Mucosa of rectum (tissue), 2 donors: Measurements from ENCODE around the gene NUCB1.
"Not testable (repeated sequence)": the region's sequence is repeated elsewhere in the genome, so short reads cannot be mapped to it uniquely, and the experiment has no call there.

Source experiments
- H3K27ac ChIP-seq, 2 donors: one replicate each; pipeline ENCODE4 v1.7.0; 2013; ENCODE audit warnings: inconsistent platforms in 2 of 2, low read depth in 2 of 2, low read length in 2 of 2
- H3K27me3 ChIP-seq, 2 donors: one replicate each; pipeline ENCODE4 v1.7.0; 2013; ENCODE audit warnings: low read length in 2 of 2; ENCODE audit not compliant: control insufficient read depth in 2 of 2, insufficient read depth in 2 of 2
- H3K36me3 ChIP-seq, 2 donors: one replicate each; pipeline ENCODE4 v1.7.0; 2013; ENCODE audit warnings: low read length in 2 of 2; ENCODE audit not compliant: control insufficient read depth in 2 of 2, insufficient read depth in 2 of 2
- H3K4me1 ChIP-seq, 2 donors: one replicate each; pipeline ENCODE4 v1.7.0; 2013; ENCODE audit warnings: low read length in 2 of 2, mild to moderate bottlenecking in 1 of 2; ENCODE audit not compliant: control insufficient read depth in 2 of 2, insufficient read depth in 2 of 2
- H3K4me3 ChIP-seq, 2 donors: one replicate each; pipeline ENCODE4 v1.7.0; 2013; ENCODE audit warnings: low read length in 2 of 2
- H3K9ac ChIP-seq, 2 donors: one replicate each; pipeline ENCODE4 v1.7.0; 2013; ENCODE audit warnings: low read length in 2 of 2, low read depth in 1 of 2, mild to moderate bottlenecking in 1 of 2
- H3K9me3 ChIP-seq, 2 donors: one replicate each; pipeline ENCODE4 v1.7.0; 2013; ENCODE audit warnings: low read length in 2 of 2; ENCODE audit not compliant: control insufficient read depth in 2 of 2
- donor health status: healthy.
- donor health status: Normal muscosa, but diverticular disease.

The NUCB1 gene

DNA sequence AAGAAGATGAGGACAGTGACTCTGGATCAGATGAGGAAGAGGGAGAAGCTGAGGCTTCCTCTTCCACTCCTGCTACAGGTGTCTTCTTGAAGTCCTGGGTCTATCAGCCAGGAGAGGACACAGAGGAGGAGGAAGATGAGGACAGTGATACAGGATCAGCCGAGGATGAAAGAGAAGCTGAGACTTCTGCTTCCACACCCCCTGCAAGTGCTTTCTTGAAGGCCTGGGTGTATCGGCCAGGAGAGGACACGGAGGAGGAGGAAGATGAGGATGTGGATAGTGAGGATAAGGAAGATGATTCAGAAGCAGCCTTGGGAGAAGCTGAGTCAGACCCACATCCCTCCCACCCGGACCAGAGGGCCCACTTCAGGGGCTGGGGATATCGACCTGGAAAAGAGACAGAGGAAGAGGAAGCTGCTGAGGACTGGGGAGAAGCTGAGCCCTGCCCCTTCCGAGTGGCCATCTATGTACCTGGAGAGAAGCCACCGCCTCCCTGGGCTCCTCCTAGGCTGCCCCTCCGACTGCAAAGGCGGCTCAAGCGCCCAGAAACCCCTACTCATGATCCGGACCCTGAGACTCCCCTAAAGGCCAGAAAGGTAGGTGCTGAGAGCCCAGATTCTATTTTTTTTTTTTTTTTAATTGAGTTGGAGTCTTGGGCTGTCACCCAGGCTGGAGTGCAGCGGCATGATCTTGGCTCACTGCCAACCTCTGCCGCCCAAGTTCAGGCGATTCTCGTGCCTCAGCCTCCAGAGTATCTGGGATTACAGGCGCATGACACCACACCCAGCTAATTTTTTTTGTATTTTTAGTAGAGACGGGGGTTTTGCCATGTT is 25.6 kb upstream of the NUCB1 start:
- Histone ChIP-seq H3K27me3 (no peaks in the 10 kb centered on the region), H3K9me3 (no peaks in the 10 kb centered on the region), H3K27ac (peak overlapping the region; percentile 99 to 100), H3K4me1 (peaks cover 26 to 31% of the 10 kb centered on the region in 2 donors), H3K4me3 (peak overlapping the region; percentile 90 to 100), H3K36me3 (peaks cover 14 to 28% of the 10 kb centered on the region in 2 donors), H3K9ac (peak overlapping the region; percentile 99 to 100)

DNA sequence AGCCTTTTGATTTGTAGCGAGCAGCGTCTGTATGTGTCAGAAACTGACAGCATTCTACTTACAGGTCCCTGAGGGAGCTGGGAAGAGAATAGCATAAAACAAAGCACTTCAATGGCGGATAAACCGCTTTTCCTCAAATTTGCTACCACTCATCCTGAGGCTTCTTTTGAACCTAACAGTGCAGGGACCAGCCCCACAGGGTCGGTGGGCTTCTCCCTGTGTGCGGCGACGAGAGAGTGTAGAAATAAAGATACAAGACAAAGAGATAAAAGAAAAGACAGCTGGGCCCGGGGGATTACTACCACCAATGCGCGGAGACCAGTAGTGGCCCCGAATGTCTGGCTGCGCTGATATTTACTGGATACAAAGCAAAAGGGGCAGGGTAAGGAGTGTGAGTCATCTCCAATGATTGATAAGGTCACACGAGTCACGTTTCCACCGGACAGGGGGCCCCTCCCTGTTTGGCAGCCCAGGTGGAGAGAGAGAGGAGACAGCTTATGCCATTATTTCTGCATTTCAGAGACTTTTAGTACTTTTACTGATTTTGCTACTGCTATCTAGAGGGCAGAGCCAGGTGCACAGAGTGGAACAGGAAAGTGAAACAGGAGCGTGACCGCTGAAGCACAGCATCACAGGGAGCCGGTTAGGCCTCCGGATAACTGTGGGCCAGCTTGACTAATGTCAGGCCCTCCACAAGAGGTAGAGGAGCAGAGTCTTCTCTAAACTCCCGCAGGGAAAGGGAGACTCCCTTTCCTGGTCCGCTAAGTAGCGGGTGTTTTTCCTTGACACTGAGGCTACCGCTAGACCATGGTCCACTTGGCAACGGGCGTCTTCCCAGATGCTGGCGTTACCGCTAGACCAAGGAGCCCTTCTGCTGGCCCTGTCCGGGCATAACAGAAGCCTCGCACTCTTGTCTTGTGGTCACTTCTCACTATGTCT is 23.8 kb upstream of the NUCB1 start:
- not testable (repeated sequence) for H3K27me3 ChIP-seq, H3K9me3 ChIP-seq
- Histone ChIP-seq H3K4me1 (peaks cover 26 to 31% of the 10 kb centered on the region in 2 donors), H3K27ac (peak overlapping the region; percentile 99 to 100), H3K4me3 (peak overlapping the region in 1 of 2 donors; percentile 45), H3K9ac (peak overlapping the region; percentile 38 to 99), H3K36me3 (peaks cover 14 to 28% of the 10 kb centered on the region in 2 donors)

DNA sequence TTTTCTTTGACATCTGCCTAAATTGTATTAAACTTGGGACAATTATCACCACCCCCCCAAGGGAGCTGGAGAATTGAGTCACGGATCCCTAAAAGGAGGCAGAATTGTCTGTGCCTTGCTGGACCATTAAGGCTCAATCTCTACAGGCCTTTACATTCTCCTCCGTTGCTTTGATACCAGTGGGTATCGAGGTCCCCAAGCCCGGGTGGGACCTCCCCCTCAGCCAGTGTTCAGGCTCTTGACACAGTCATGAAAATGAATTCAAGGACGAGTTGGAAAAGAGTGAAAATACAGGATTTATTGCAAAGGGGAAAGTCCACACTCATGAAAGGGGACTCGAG is 22.3 kb upstream of the NUCB1 start:
- Histone ChIP-seq H3K9me3 (no peaks in the 10 kb centered on the region), H3K36me3 (peaks cover 14 to 28% of the 10 kb centered on the region in 2 donors), H3K4me3 (no peak overlapping the region), H3K9ac (no peak overlapping the region), H3K4me1 (peaks cover 26 to 31% of the 10 kb centered on the region in 2 donors), H3K27ac (no peak overlapping the region), H3K27me3 (no peaks in the 10 kb centered on the region)

DNA sequence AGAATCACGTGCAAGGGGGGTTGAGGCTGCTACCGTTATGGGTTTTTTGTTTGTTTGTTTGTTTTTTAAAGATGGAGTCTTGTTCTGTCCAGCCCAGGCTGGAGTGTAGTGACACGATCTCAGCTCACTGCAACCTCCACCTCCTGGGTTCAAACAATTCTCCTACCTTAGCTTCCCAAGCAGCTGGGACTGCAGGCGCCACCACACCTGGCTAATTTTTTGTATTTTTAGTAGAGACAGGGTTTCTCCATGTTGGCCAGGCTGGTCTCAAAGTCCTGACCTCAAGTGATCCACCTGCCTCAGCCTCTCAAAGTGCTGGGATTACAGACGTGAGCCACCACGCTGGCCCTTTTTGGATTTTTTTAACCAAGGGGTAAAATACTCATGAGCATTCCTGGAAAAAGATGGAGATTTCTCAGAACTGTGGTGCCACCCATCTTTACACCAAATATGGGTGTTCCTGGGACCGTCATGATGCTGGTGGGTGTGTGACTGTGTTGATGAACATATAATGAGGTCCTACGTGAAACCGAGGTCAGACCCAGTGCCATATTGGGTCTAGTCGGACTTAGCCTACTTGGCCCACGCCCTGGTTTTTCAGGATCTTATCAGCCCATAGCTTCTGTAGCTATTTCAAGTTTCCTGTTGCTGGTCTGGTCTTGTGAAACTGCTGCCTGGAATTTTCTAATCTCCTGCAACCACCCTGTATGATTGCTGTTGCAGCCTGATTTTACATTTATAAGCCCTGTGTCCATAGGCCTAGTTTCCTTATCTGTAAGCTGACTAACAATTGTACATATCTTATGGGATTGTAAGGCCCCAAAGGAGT is 21.7 kb upstream of the NUCB1 start:
- H3K9me3 ChIP-seq: no peaks in the 10 kb centered on the region
- no peaks in the 10 kb centered on the region for H3K27me3 ChIP-seq
- H3K4me1 ChIP-seq: peaks cover 22 to 27% of the 10 kb centered on the region in 2 donors
- H3K27ac ChIP-seq: no peak overlapping the region
- no peak overlapping the region for H3K4me3 ChIP-seq
- no peak overlapping the region for H3K9ac ChIP-seq
- H3K36me3 ChIP-seq: peaks cover 13 to 27% of the 10 kb centered on the region in 2 donors

DNA sequence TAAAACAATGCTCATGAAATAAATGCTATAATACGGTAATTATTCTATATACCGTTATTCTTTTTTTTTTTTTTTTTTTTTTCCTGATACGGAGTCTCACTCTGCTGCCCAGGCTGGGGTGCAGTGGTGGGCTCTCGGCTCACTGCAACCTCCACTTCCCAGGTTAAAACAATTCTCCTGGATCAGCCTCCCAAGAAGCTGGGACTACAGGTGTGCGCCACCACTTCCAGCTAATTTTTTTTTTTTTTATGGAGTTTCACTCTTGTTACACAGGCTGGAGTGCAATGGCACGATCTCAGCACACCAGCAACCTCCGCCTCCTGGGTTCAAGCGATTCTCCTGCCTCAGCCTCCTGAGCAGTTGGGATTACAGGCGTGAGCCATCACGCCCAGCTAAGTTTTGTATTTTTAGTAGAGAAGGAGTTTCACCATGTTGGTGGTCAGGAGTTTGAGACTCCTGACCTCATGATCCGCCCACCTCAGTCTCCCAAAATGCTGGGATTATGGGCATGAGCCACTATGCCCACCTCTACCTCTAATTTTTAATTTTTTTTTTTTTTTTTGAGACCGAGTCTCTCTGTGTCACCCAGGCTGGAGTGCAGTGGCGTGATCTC is 21.0 kb upstream of the NUCB1 start:
- Histone ChIP-seq H3K4me1 (peaks cover 15 to 20% of the 10 kb centered on the region in 2 donors), H3K27ac (no peak overlapping the region), H3K9ac (no peak overlapping the region), H3K4me3 (no peak overlapping the region), H3K9me3 (no peaks in the 10 kb centered on the region), H3K36me3 (peaks cover 5 to 20% of the 10 kb centered on the region in 2 donors), H3K27me3 (no peaks in the 10 kb centered on the region)

DNA sequence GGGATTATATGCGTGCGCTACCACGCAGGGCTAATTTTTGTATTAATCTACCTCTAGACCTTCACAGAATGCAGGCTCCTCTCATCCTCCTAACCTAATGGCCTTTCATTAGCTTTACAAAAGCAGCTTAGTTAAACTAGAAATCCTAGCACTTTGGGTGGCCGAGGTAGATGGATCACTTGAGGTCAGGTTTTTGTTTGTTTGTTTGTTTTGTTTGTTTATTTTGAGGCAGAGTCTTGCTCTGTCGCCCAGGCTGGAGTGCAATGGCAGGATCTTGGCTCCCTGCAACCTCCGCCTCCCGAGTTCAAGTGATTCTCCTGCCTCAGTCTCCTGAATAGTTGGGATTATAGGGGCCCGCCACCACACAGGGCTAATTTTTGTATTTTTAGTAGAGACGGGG is 20.4 kb upstream of the NUCB1 start:
- H3K27ac ChIP-seq, H3K9ac ChIP-seq, H3K27me3 ChIP-seq, H3K9me3 ChIP-seq, H3K4me3 ChIP-seq: not testable (repeated sequence)
- Histone ChIP-seq H3K36me3 (peaks cover 0 to 15% of the 10 kb centered on the region in 2 donors), H3K4me1 (peaks cover 10 to 14% of the 10 kb centered on the region in 2 donors)

DNA sequence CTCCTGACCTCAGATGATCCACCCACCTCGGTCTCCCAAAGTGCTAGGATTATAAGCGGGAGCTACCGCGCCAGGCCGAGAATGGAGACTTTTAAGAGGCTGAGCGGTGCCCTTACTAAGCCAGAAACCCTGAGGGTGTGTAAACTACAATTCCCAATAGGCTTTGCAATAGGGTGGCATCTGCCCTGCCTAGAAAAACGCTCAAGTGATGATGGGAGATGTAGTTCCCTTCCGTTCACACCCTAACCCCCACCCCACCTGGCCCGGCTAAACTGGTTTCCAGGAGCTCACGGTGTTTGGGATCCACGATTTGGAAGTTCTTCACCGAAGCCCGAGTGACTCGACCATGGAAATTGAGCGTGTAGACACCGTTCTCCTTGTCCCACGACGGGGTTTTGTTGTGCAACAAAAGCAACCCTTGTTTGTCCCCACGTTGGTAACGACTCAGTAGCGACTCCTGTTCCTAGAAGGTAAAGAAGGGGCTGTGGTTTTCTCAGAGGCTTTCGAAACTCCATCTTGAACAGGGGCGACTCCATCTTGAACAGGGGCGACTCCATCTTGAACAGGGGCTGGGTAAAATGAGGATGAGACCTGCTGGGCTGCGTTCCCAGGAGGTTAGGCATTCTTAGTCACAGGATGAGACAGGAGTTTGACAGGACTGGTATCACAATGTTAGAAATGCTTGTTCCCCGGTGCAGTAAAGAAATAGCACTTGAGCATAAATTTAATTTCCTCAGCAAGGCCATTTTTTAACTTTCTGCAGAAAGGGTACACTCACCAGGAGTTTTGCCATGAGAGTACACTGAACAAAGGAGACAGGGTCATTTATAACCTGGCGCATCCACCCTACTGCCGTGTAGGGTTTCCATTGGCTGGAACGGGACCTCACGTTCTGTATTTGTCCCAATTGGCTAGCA is 18.1 kb upstream of the NUCB1 start:
- no peaks in the 10 kb centered on the region for H3K4me1 ChIP-seq
- no peaks in the 10 kb centered on the region for H3K27me3 ChIP-seq
- H3K4me3 ChIP-seq: no peak overlapping the region
- H3K9me3 ChIP-seq: no peaks in the 10 kb centered on the region
- H3K36me3 ChIP-seq: peaks cover 0 to 6% of the 10 kb centered on the region in 2 donors
- no peak overlapping the region for H3K9ac ChIP-seq
- H3K27ac ChIP-seq: no peak overlapping the region

DNA sequence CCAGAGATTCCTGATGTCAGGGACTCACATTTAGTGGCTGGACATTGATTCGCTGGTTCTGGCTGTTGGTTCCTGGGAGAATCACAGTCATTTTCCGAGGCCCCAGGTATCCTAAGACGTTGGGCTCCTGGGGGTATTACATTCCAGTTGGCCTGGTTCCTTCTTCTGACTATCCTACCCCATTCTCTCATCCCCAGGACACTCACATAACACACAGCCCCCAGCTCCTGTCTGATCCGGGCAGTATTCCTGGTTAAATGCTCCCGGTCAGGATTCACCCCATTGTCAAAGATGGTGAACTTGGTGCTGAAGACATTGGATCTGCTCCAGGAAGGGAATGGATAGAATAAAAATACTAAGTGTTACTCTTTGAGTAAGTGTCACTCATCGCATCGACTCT is 16.4 kb upstream of the NUCB1 start:
- H3K9me3 ChIP-seq: no peaks in the 10 kb centered on the region
- no peaks in the 10 kb centered on the region for H3K36me3 ChIP-seq
- no peaks in the 10 kb centered on the region for H3K27me3 ChIP-seq
- H3K27ac ChIP-seq: no peak overlapping the region
- no peak overlapping the region for H3K9ac ChIP-seq
- no peak overlapping the region for H3K4me3 ChIP-seq
- H3K4me1 ChIP-seq: no peaks in the 10 kb centered on the region
